Naive B cell (primary cell): ENCODE results near the gene AK2. TPM values are rescaled to one million over a fixed set of nuclear protein-coding genes. Genes with fewer than 3 reads are reported as not detected.
"Not testable (repeated sequence)": the region's sequence is repeated elsewhere in the genome, so short reads cannot be mapped to it uniquely, and the experiment has no call there.

Experiments used
- ATAC-seq, 2 donors: fragments of 150-1000 bp; cut with Tn5 transposase; 2 replicates each; pipeline ENCODE4 v1.10.0; 2021; ENCODE audit warnings: low read depth in 2 of 2, mild to moderate bottlenecking in 2 of 2, moderate library complexity in 2 of 2
- DNase-seq: peaks from one replicate; pipeline ENCODE4 v3.0.0; 2022
- H3K27ac Mint-ChIP-seq, 6 donors: one replicate each; pipeline ENCODE4 v1.8.0; 2020 to 2022; ENCODE audit warnings: mild to moderate bottlenecking in 6 of 6, mixed read lengths in 6 of 6, moderate library complexity in 5 of 6, inconsistent platforms in 2 of 6
- H3K27me3 Mint-ChIP-seq, 3 donors: one replicate each; pipeline ENCODE4 v1.8.0; 2021 to 2022; ENCODE audit warnings: mixed read lengths in 3 of 3, mild to moderate bottlenecking in 1 of 3
- H3K36me3 Mint-ChIP-seq, 2 donors: one replicate each; pipeline ENCODE4 v1.8.0; 2020 to 2022; ENCODE audit warnings: mixed read lengths in 2 of 2, inconsistent platforms in 1 of 2, mild to moderate bottlenecking in 1 of 2
- H3K4me1 Mint-ChIP-seq, 3 donors: one replicate each; pipeline ENCODE4 v1.8.0; 2020 to 2022; ENCODE audit warnings: mixed read lengths in 3 of 3, inconsistent platforms in 1 of 3, mild to moderate bottlenecking in 1 of 3, moderate library complexity in 1 of 3
- H3K4me3 Mint-ChIP-seq, 8 donors: one replicate each; pipeline ENCODE4 v1.8.0; 2020 to 2022; ENCODE audit warnings: mild to moderate bottlenecking in 8 of 8, mixed read lengths in 8 of 8, moderate library complexity in 8 of 8, inconsistent platforms in 2 of 8
- H3K9me3 Mint-ChIP-seq, 7 donors: one replicate each; pipeline ENCODE4 v1.8.0; 2020 to 2022; ENCODE audit warnings: mixed read lengths in 7 of 7, mild to moderate bottlenecking in 5 of 7, inconsistent platforms in 2 of 7, moderate library complexity in 1 of 7
- polyA plus RNA-seq, 6 donors: library from polyadenylated mRNA; unstranded; fragments of 300-500 nt; fragmentation: Illumina TruSeq; gene quantifications; one replicate each; pipeline ENCODE4 v1.2.3, GENCODE V29; 2021; ENCODE audit warnings: low read depth in 6 of 6

AK2 gene
- polyA plus RNA-seq, 6 donors from 2014 or later = 107 to 151 (median 134) TPM

- H3K4me1 Mint-ChIP-seq = peaks cover 32 to 49% (median 42%) of the 10 kb centered on the region in 3 donors
- H3K4me3 Mint-ChIP-seq = no peak overlapping the region
- DNase-seq = no peak
- H3K9me3 Mint-ChIP-seq = no peaks in the 10 kb centered on the region
- H3K27me3 Mint-ChIP-seq = no peaks in the 10 kb centered on the region
- no peak for ATAC-seq
- H3K36me3 Mint-ChIP-seq = no peaks in the 10 kb centered on the region
- H3K27ac Mint-ChIP-seq = peak overlapping the region in 4 of 6 donors; percentile 12 to 82 (median 60)
Observed at GRCh38 chr1:32984090-32984454, 52.6 kb downstream of the AK2 start.

- peak overlapping the region in 4 of 6 donors; percentile 14 to 95 (median 48) for H3K27ac Mint-ChIP-seq
- peak overlapping the region in 2 of 8 donors; percentile 1 to 6 for H3K4me3 Mint-ChIP-seq
- H3K27me3 Mint-ChIP-seq = no peaks in the 10 kb centered on the region
- no peak for ATAC-seq
- no peak for DNase-seq
- peaks cover 29 to 48% (median 38%) of the 10 kb centered on the region in 3 donors for H3K4me1 Mint-ChIP-seq
- H3K9me3 Mint-ChIP-seq = no peaks in the 10 kb centered on the region
- H3K36me3 Mint-ChIP-seq = no peaks in the 10 kb centered on the region
Observed at GRCh38 chr1:32983020-32983419, 53.7 kb downstream of the AK2 start.

DNA sequence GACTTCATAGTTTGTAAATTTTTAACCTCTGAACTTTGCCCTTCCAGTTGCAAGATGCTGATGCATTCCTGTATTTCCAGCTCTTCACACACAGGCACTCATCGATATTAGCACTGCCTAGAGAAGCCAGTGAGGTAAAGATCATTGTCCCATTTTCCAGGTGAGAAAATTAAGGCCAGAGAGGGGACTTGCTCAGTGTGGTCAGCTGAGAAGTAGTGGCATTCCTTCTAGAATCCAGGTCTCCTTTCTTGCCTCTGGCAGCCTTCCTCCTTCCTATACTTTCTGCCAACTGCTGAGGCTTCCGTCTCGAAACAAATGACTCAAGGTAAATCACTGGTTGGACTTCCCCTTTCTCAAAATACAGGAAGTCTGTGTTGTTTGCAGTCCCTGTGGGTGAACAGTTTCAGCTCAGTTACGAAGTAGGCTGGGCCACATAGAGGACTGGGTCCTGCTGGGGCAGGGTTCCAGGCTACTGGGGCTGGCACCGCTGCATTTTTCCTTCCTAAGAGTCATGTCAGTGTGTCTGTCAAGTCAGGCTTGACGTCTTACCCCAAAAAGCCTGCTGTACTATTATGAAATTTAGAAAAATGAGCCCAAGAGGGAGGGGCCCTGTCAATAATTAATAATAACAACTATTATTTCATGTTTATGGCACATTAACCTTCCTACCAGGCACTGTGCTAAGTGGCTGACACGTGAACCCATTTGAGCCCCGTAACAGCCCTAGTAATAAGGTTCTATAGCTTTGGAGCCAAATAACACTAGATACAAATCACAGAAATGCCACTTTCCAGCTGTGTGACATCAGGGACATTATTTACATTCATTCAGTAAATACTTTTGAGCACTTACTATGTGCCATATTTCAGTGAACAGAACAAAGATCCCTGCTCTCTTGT is 55.4 kb downstream of the AK2 start:
- H3K4me1 Mint-ChIP-seq = peaks cover 26 to 48% (median 46%) of the 10 kb centered on the region in 3 donors
- ATAC-seq = peak; percentile 98
- no peaks in the 10 kb centered on the region for H3K27me3 Mint-ChIP-seq
- no peaks in the 10 kb centered on the region for H3K36me3 Mint-ChIP-seq
- peak; percentile 78 for DNase-seq
- peak overlapping the region; percentile 67 to 99 (median 94) for H3K27ac Mint-ChIP-seq
- no peaks in the 10 kb centered on the region for H3K9me3 Mint-ChIP-seq
- peak overlapping the region; percentile 50 to 85 (median 70) for H3K4me3 Mint-ChIP-seq

- Mint-ChIP-seq H3K36me3 (no peaks in the 10 kb centered on the region), H3K9me3 (no peaks in the 10 kb centered on the region), H3K27me3 (peaks cover 0 to 7% (median 0%) of the 10 kb centered on the region in 3 donors), H3K4me1 (peaks cover 29 to 46% (median 44%) of the 10 kb centered on the region in 3 donors), H3K4me3 (peak overlapping the region in 1 of 8 donors; percentile 57), H3K27ac (peak overlapping the region in 3 of 6 donors; percentile 59 to 94 (median 81))
- no peak for ATAC-seq
- no peak for DNase-seq
Observed at GRCh38 chr1:32980080-32980479, 56.6 kb downstream of the AK2 start.

DNA sequence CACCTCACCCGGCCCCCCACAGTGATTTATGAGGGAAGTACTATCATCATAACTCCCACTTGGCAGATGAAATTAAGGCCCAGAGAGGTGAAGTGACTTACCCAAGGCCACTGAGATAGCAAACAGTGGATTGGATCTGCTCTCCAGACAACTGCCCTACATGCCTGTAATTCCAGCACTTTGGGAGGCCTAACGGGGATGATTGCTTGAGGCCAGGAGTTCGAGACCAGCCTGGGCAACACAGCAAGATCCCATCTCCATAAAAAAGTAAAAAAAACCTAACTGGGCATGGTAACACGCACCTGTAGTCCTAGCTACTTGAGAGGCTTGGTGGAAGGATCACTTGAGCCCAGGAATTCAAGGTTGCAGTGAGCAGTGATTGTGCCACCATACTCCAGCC is 57.8 kb downstream of the AK2 start:
- ATAC-seq = no peak
- Mint-ChIP-seq H3K9me3 (no peaks in the 10 kb centered on the region), H3K27ac (no peak overlapping the region), H3K27me3 (peaks cover 0 to 7% (median 0%) of the 10 kb centered on the region in 3 donors), H3K4me3 (peak overlapping the region in 1 of 8 donors; percentile 69), H3K36me3 (no peaks in the 10 kb centered on the region), H3K4me1 (peaks cover 25 to 40% (median 35%) of the 10 kb centered on the region in 3 donors)
- DNase-seq = no peak

GRCh38 chr1:32977546-32978087 is 59.1 kb downstream of the AK2 start:
- ATAC-seq = no peak
- H3K27ac Mint-ChIP-seq = peak overlapping the region in 1 of 6 donors; percentile 40
- H3K4me3 Mint-ChIP-seq = peak overlapping the region in 1 of 8 donors; percentile 65
- H3K4me1 Mint-ChIP-seq = peaks cover 22 to 36% (median 29%) of the 10 kb centered on the region in 3 donors
- DNase-seq = no peak
- no peaks in the 10 kb centered on the region for H3K36me3 Mint-ChIP-seq
- H3K9me3 Mint-ChIP-seq = no peaks in the 10 kb centered on the region
- H3K27me3 Mint-ChIP-seq = peaks cover under 1 to 10% (median 2%) of the 10 kb centered on the region in 3 donors

- H3K9me3 Mint-ChIP-seq, H3K36me3 Mint-ChIP-seq, H3K27ac Mint-ChIP-seq, DNase-seq, ATAC-seq: not testable (repeated sequence)
- H3K4me3 Mint-ChIP-seq = peak overlapping the region in 1 of 8 donors; percentile 41
- H3K27me3 Mint-ChIP-seq = peaks cover 15 to 31% (median 22%) of the 10 kb centered on the region in 3 donors
- H3K4me1 Mint-ChIP-seq = peaks cover 11 to 18% (median 14%) of the 10 kb centered on the region in 3 donors
Observed at GRCh38 chr1:32975055-32975454, 61.6 kb downstream of the AK2 start.

GRCh38 chr1:32973458-32973857 is 63.2 kb downstream of the AK2 start:
- H3K36me3 Mint-ChIP-seq, ATAC-seq, H3K27ac Mint-ChIP-seq, H3K9me3 Mint-ChIP-seq, DNase-seq: not testable (repeated sequence)
- Mint-ChIP-seq H3K4me1 (peaks cover 7 to 15% (median 10%) of the 10 kb centered on the region in 3 donors), H3K27me3 (peaks cover 17 to 31% (median 22%) of the 10 kb centered on the region in 3 donors), H3K4me3 (peak overlapping the region in 3 of 8 donors; percentile 36 to 75 (median 62))

DNA sequence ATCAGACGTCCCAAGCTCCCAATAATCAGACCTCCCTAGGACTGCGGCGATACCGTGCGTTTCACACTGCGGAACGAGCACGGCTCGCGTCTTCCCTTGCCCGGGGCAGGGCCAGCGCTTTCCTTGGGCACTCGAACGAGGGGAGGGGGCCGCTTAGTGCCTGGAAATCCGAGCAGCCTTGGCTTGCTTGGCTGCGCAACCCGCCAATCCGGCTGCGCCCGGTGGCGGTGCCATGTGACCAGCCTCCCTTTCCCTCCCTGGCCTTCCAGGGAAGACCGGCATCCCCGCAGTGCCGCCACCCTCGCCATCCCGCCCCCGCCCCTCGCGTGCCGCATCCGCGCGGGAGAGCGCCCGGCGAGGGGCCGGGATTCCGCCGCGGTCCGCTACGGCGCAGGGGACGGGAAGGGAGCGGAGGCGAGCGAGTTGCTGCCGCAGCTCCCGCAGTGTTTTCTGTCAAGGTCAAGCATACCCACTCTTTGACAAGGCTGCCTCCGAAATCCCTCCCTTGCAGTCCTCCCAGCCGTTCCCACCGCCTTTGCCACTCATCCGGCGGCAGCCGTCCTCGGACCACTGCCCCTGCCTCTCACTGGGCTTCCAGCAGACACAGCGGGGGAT is 63.8 kb downstream of the AK2 start:
- peak in 1 of 2 donors; percentile 18 for ATAC-seq
- peaks cover 0 to 8% of the 10 kb centered on the region in 2 donors for H3K36me3 Mint-ChIP-seq
- H3K27ac Mint-ChIP-seq = no peak overlapping the region
- peaks cover 20 to 31% (median 22%) of the 10 kb centered on the region in 3 donors for H3K27me3 Mint-ChIP-seq
- no peaks in the 10 kb centered on the region for H3K9me3 Mint-ChIP-seq
- no peak for DNase-seq
- H3K4me1 Mint-ChIP-seq = peaks cover 5 to 15% (median 10%) of the 10 kb centered on the region in 3 donors
- peak overlapping the region; percentile 20 to 85 (median 70) for H3K4me3 Mint-ChIP-seq

- Mint-ChIP-seq H3K36me3 (peaks cover 0 to 8% of the 10 kb centered on the region in 2 donors), H3K4me3 (peak overlapping the region in 2 of 8 donors; percentile 21 to 52), H3K27me3 (peaks cover 20 to 31% (median 22%) of the 10 kb centered on the region in 3 donors), H3K9me3 (peaks cover 0 to 2% (median 0%) of the 10 kb centered on the region in 7 donors), H3K4me1 (peaks cover 5 to 10% (median 7%) of the 10 kb centered on the region in 3 donors), H3K27ac (no peak overlapping the region)
- ATAC-seq (no peak), DNase-seq (no peak)
Observed at GRCh38 chr1:32971576-32971975, 65.1 kb downstream of the AK2 start.

GRCh38 chr1:32971156-32971555 is 65.5 kb downstream of the AK2 start:
- peak overlapping the region in 1 of 8 donors; percentile 2 for H3K4me3 Mint-ChIP-seq

GRCh38 chr1:32969566-32969965 is 67.1 kb downstream of the AK2 start:
- H3K9me3 Mint-ChIP-seq = peaks cover 0 to 2% (median 0%) of the 10 kb centered on the region in 7 donors
- peak overlapping the region in 1 of 8 donors; percentile 13 for H3K4me3 Mint-ChIP-seq
- peaks cover 0 to 8% of the 10 kb centered on the region in 2 donors for H3K36me3 Mint-ChIP-seq
- peaks cover 20 to 25% (median 22%) of the 10 kb centered on the region in 3 donors for H3K27me3 Mint-ChIP-seq
- peaks cover 7 to 11% (median 7%) of the 10 kb centered on the region in 3 donors for H3K4me1 Mint-ChIP-seq
- ATAC-seq = no peak
- no peak for DNase-seq
- H3K27ac Mint-ChIP-seq = peak overlapping the region in 1 of 6 donors; percentile 17

More at GRCh38 chr1:32971156-32971555, 65.5 kb downstream of the AK2 start:
- Mint-ChIP-seq H3K27ac (no peak overlapping the region), H3K9me3 (peaks cover 0 to 2% (median 0%) of the 10 kb centered on the region in 7 donors), H3K4me1 (peaks cover 5 to 10% (median 7%) of the 10 kb centered on the region in 3 donors), H3K36me3 (peaks cover 0 to 8% of the 10 kb centered on the region in 2 donors), H3K27me3 (peaks cover 20 to 31% (median 22%) of the 10 kb centered on the region in 3 donors)
- ATAC-seq (no peak), DNase-seq (no peak)
